ENCODE data around the gene TLL2.

TLL2 gene

GRCh38 chr10:96410296-96410695 is 103.4 kb downstream of the TLL2 start:
- H3K27me3 ChIP-seq (ENCODE audit: control insufficient read depth in 1 of 2, insufficient read depth in 2 of 2, low read length in 2 of 2): peaks cover 2 to 32% of the 10 kb centered on the region in 2 donors
- no peak overlapping the region for H3K4me3 ChIP-seq (ENCODE audit: low read length in 2 of 2)
- no peak overlapping the region for H3K27ac ChIP-seq (ENCODE audit: low read length)
- no peak overlapping the region for H3K9ac ChIP-seq (ENCODE audit: low read length in 2 of 2)
- peaks cover 3% of the 10 kb centered on the region for H3K4me1 ChIP-seq (ENCODE audit: control insufficient read depth, insufficient read depth, low read length)
- no peaks in the 10 kb centered on the region for H3K9me3 ChIP-seq (ENCODE audit: control insufficient read depth in 2 of 2, low read length in 2 of 2)
- no peaks in the 10 kb centered on the region for H3K36me3 ChIP-seq (ENCODE audit: control insufficient read depth in 2 of 2, insufficient read depth in 2 of 2, low read length in 2 of 2)

- Histone ChIP-seq H3K27me3 (ENCODE audit: control insufficient read depth in 1 of 2, insufficient read depth in 2 of 2, low read length in 2 of 2) (peaks cover 2 to 30% of the 10 kb centered on the region in 2 donors), H3K4me1 (ENCODE audit: control insufficient read depth, insufficient read depth, low read length) (peaks cover under 1% of the 10 kb centered on the region)
Observed at GRCh38 chr10:96408201-96408600, 105.5 kb downstream of the TLL2 start.

GRCh38 chr10:96407560-96408069 is 106.1 kb downstream of the TLL2 start:
- Histone ChIP-seq H3K27me3 (ENCODE audit: control insufficient read depth in 1 of 2, insufficient read depth in 2 of 2, low read length in 2 of 2) (peaks cover 2 to 30% of the 10 kb centered on the region in 2 donors), H3K9me3 (ENCODE audit: control insufficient read depth in 2 of 2, low read length in 2 of 2) (no peaks in the 10 kb centered on the region), H3K27ac (ENCODE audit: low read length) (no peak overlapping the region), H3K4me1 (ENCODE audit: control insufficient read depth, insufficient read depth, low read length) (no peaks in the 10 kb centered on the region), H3K4me3 (ENCODE audit: low read length in 2 of 2) (no peak overlapping the region), H3K9ac (ENCODE audit: low read length in 2 of 2) (no peak overlapping the region), H3K36me3 (ENCODE audit: control insufficient read depth in 2 of 2, insufficient read depth in 2 of 2, low read length in 2 of 2) (no peaks in the 10 kb centered on the region)

More at GRCh38 chr10:96408201-96408600, 105.5 kb downstream of the TLL2 start:
- no peaks in the 10 kb centered on the region for H3K36me3 ChIP-seq (ENCODE audit: control insufficient read depth in 2 of 2, insufficient read depth in 2 of 2, low read length in 2 of 2)
- H3K9ac ChIP-seq (ENCODE audit: low read length in 2 of 2): no peak overlapping the region
- no peak overlapping the region for H3K4me3 ChIP-seq (ENCODE audit: low read length in 2 of 2)
- no peak overlapping the region for H3K27ac ChIP-seq (ENCODE audit: low read length)
- no peaks in the 10 kb centered on the region for H3K9me3 ChIP-seq (ENCODE audit: control insufficient read depth in 2 of 2, low read length in 2 of 2)

- Histone ChIP-seq H3K4me3 (ENCODE audit: low read length in 2 of 2) (no peak overlapping the region), H3K27ac (ENCODE audit: low read length) (no peak overlapping the region), H3K4me1 (ENCODE audit: control insufficient read depth, insufficient read depth, low read length) (peaks cover 2% of the 10 kb centered on the region), H3K9me3 (ENCODE audit: control insufficient read depth in 2 of 2, low read length in 2 of 2) (no peaks in the 10 kb centered on the region), H3K9ac (ENCODE audit: low read length in 2 of 2) (no peak overlapping the region), H3K27me3 (ENCODE audit: control insufficient read depth in 1 of 2, insufficient read depth in 2 of 2, low read length in 2 of 2) (peaks cover 2 to 30% of the 10 kb centered on the region in 2 donors), H3K36me3 (ENCODE audit: control insufficient read depth in 2 of 2, insufficient read depth in 2 of 2, low read length in 2 of 2) (no peaks in the 10 kb centered on the region)
Observed at GRCh38 chr10:96406091-96406490, 107.6 kb downstream of the TLL2 start.

GRCh38 chr10:96402417-96403305 is 111.1 kb downstream of the TLL2 start:
- Histone ChIP-seq H3K4me3 (ENCODE audit: low read length in 2 of 2) (no peak overlapping the region), H3K27me3 (ENCODE audit: control insufficient read depth in 1 of 2, insufficient read depth in 2 of 2, low read length in 2 of 2) (peaks cover 2 to 23% of the 10 kb centered on the region in 2 donors), H3K9me3 (ENCODE audit: control insufficient read depth in 2 of 2, low read length in 2 of 2) (no peaks in the 10 kb centered on the region), H3K9ac (ENCODE audit: low read length in 2 of 2) (no peak overlapping the region), H3K36me3 (ENCODE audit: control insufficient read depth in 2 of 2, insufficient read depth in 2 of 2, low read length in 2 of 2) (no peaks in the 10 kb centered on the region), H3K4me1 (ENCODE audit: control insufficient read depth, insufficient read depth, low read length) (peaks cover 2% of the 10 kb centered on the region), H3K27ac (ENCODE audit: low read length) (no peak overlapping the region)

- no peak overlapping the region for H3K4me3 ChIP-seq (ENCODE audit: low read length in 2 of 2)
- H3K9me3 ChIP-seq (ENCODE audit: control insufficient read depth in 2 of 2, low read length in 2 of 2): no peaks in the 10 kb centered on the region
- no peaks in the 10 kb centered on the region for H3K36me3 ChIP-seq (ENCODE audit: control insufficient read depth in 2 of 2, insufficient read depth in 2 of 2, low read length in 2 of 2)
- peaks cover 2% of the 10 kb centered on the region for H3K4me1 ChIP-seq (ENCODE audit: control insufficient read depth, insufficient read depth, low read length)
- no peak overlapping the region for H3K9ac ChIP-seq (ENCODE audit: low read length in 2 of 2)
- H3K27me3 ChIP-seq (ENCODE audit: control insufficient read depth in 1 of 2, insufficient read depth in 2 of 2, low read length in 2 of 2): peaks cover 10 to 16% of the 10 kb centered on the region in 2 donors
- H3K27ac ChIP-seq (ENCODE audit: low read length): no peak overlapping the region
Observed at GRCh38 chr10:96401036-96401435, 112.7 kb downstream of the TLL2 start.

GRCh38 chr10:96400465-96400864 is 113.3 kb downstream of the TLL2 start:
- H3K27me3 ChIP-seq (ENCODE audit: control insufficient read depth in 1 of 2, insufficient read depth in 2 of 2, low read length in 2 of 2): peaks cover 7 to 17% of the 10 kb centered on the region in 2 donors
- H3K9me3 ChIP-seq (ENCODE audit: control insufficient read depth in 2 of 2, low read length in 2 of 2): no peaks in the 10 kb centered on the region
- peaks cover 2% of the 10 kb centered on the region for H3K4me1 ChIP-seq (ENCODE audit: control insufficient read depth, insufficient read depth, low read length)
- H3K27ac ChIP-seq (ENCODE audit: low read length): no peak overlapping the region
- H3K4me3 ChIP-seq (ENCODE audit: low read length in 2 of 2): no peak overlapping the region
- H3K36me3 ChIP-seq (ENCODE audit: control insufficient read depth in 2 of 2, insufficient read depth in 2 of 2, low read length in 2 of 2): no peaks in the 10 kb centered on the region
- H3K9ac ChIP-seq (ENCODE audit: low read length in 2 of 2): no peak overlapping the region

GRCh38 chr10:96397902-96398301 is 115.8 kb downstream of the TLL2 start:
- H3K9ac ChIP-seq (ENCODE audit: low read length in 2 of 2): no peak overlapping the region
- no peaks in the 10 kb centered on the region for H3K9me3 ChIP-seq (ENCODE audit: control insufficient read depth in 2 of 2, low read length in 2 of 2)
- no peak overlapping the region for H3K27ac ChIP-seq (ENCODE audit: low read length)
- no peaks in the 10 kb centered on the region for H3K36me3 ChIP-seq (ENCODE audit: control insufficient read depth in 2 of 2, insufficient read depth in 2 of 2, low read length in 2 of 2)
- peaks cover 2% of the 10 kb centered on the region for H3K4me1 ChIP-seq (ENCODE audit: control insufficient read depth, insufficient read depth, low read length)
- peaks cover 7 to 19% of the 10 kb centered on the region in 2 donors for H3K27me3 ChIP-seq (ENCODE audit: control insufficient read depth in 1 of 2, insufficient read depth in 2 of 2, low read length in 2 of 2)
- H3K4me3 ChIP-seq (ENCODE audit: low read length in 2 of 2): no peak overlapping the region

GRCh38 chr10:96395931-96396877 is 117.5 kb downstream of the TLL2 start:
- H3K4me1 ChIP-seq (ENCODE audit: control insufficient read depth, insufficient read depth, low read length): peaks cover 1% of the 10 kb centered on the region
- H3K27ac ChIP-seq (ENCODE audit: low read length): no peak overlapping the region
- no peaks in the 10 kb centered on the region for H3K9me3 ChIP-seq (ENCODE audit: control insufficient read depth in 2 of 2, low read length in 2 of 2)
- no peak overlapping the region for H3K4me3 ChIP-seq (ENCODE audit: low read length in 2 of 2)
- H3K9ac ChIP-seq (ENCODE audit: low read length in 2 of 2): no peak overlapping the region
- H3K27me3 ChIP-seq (ENCODE audit: control insufficient read depth in 1 of 2, insufficient read depth in 2 of 2, low read length in 2 of 2): peaks cover 7 to 16% of the 10 kb centered on the region in 2 donors
- no peaks in the 10 kb centered on the region for H3K36me3 ChIP-seq (ENCODE audit: control insufficient read depth in 2 of 2, insufficient read depth in 2 of 2, low read length in 2 of 2)

GRCh38 chr10:96390460-96390864 is 123.3 kb downstream of the TLL2 start:
- no peak overlapping the region for H3K9ac ChIP-seq (ENCODE audit: low read length in 2 of 2)
- H3K27me3 ChIP-seq (ENCODE audit: control insufficient read depth in 1 of 2, insufficient read depth in 2 of 2, low read length in 2 of 2): peaks cover 0 to 4% of the 10 kb centered on the region in 2 donors
- no peaks in the 10 kb centered on the region for H3K36me3 ChIP-seq (ENCODE audit: control insufficient read depth in 2 of 2, insufficient read depth in 2 of 2, low read length in 2 of 2)
- no peak overlapping the region for H3K27ac ChIP-seq (ENCODE audit: low read length)
- no peaks in the 10 kb centered on the region for H3K9me3 ChIP-seq (ENCODE audit: control insufficient read depth in 2 of 2, low read length in 2 of 2)
- H3K4me3 ChIP-seq (ENCODE audit: low read length in 2 of 2): no peak overlapping the region
- peaks cover 14% of the 10 kb centered on the region for H3K4me1 ChIP-seq (ENCODE audit: control insufficient read depth, insufficient read depth, low read length)
